ENCODE data around the gene EIF3K. TPM values are rescaled to one million over a fixed set of nuclear protein-coding genes. Genes with fewer than 3 reads are reported as not detected.

EIF3K gene
- total RNA-seq, 2 donors from 2014 or later: 303 to 334 TPM

- H3K27ac Mint-ChIP-seq: no peak overlapping the region
- no peak overlapping the region for H3K4me3 Mint-ChIP-seq
- no peaks in the 10 kb centered on the region for H3K36me3 Mint-ChIP-seq (ENCODE audit: low read depth)
- no peak for DNase-seq
- H3K27me3 ChIP-seq (ENCODE audit: control insufficient read depth, insufficient read depth, low read length, poor library complexity, severe bottlenecking): no peaks in the 10 kb centered on the region
- no peaks in the 10 kb centered on the region for H3K4me1 ChIP-seq (ENCODE audit: control insufficient read depth, insufficient read depth, low read length)
- no peaks in the 10 kb centered on the region for H3K9me3 Mint-ChIP-seq
- no peak overlapping the region for H3K4me3 ChIP-seq (ENCODE audit: low read length)
- no peak for TF ChIP-seq CTCF (conservative IDR thresholded peaks at IDR 0.05)
- peaks cover 12% of the 10 kb centered on the region for H3K4me1 Mint-ChIP-seq
- no peak overlapping the region for H3K27ac ChIP-seq (ENCODE audit: low read depth, low read length)
- WGBS, 2 experiments (ENCODE audit: insufficient coverage in 1 of 2, insufficient read length in 1 of 2): 87 to 90% methylated on average over 2 to 3 of the region's 3 CpGs
- H3K36me3 ChIP-seq (ENCODE audit: control insufficient read depth, insufficient read depth, low read length): no peaks in the 10 kb centered on the region
- H3K9me3 ChIP-seq (ENCODE audit: control insufficient read depth, low read length): no peaks in the 10 kb centered on the region
- H3K27me3 Mint-ChIP-seq (ENCODE audit: insufficient read depth): no peaks in the 10 kb centered on the region
- no peak overlapping the region for H3K9ac ChIP-seq (ENCODE audit: extremely low read depth, low read length, poor library complexity, severe bottlenecking)
These were observed 4.7 kb upstream of the EIF3K start for GRCh38 chr19:38614289-38614688.

- 79 to 85% methylated on average over 7 of the region's 7 CpGs for WGBS, 2 experiments (ENCODE audit: insufficient coverage in 1 of 2, insufficient read length in 1 of 2)
- H3K4me3 Mint-ChIP-seq: no peak overlapping the region
- H3K27me3 ChIP-seq (ENCODE audit: control insufficient read depth, insufficient read depth, low read length, poor library complexity, severe bottlenecking): no peaks in the 10 kb centered on the region
These were observed 3.9 kb upstream of the EIF3K start for GRCh38 chr19:38615007-38615581.

GRCh38 chr19:38616265-38616664 is 2.7 kb upstream of the EIF3K start:
- no peak overlapping the region for H3K27ac Mint-ChIP-seq
- no peak overlapping the region for H3K27ac ChIP-seq (ENCODE audit: low read depth, low read length)
- no peak overlapping the region for H3K4me3 ChIP-seq (ENCODE audit: low read length)
- peaks cover 16% of the 10 kb centered on the region for H3K4me1 Mint-ChIP-seq
- H3K36me3 ChIP-seq (ENCODE audit: control insufficient read depth, insufficient read depth, low read length): peaks cover 11% of the 10 kb centered on the region
- no peak for DNase-seq
- no peak for TF ChIP-seq CTCF (conservative IDR thresholded peaks at IDR 0.05)
- no peaks in the 10 kb centered on the region for H3K9me3 ChIP-seq (ENCODE audit: control insufficient read depth, low read length)
- H3K27me3 Mint-ChIP-seq (ENCODE audit: insufficient read depth): no peaks in the 10 kb centered on the region
- no peak overlapping the region for H3K9ac ChIP-seq (ENCODE audit: extremely low read depth, low read length, poor library complexity, severe bottlenecking)
- H3K9me3 Mint-ChIP-seq: no peaks in the 10 kb centered on the region
- WGBS, 2 experiments (ENCODE audit: insufficient coverage in 1 of 2, insufficient read length in 1 of 2): 90 to 99% methylated on average over 6 of the region's 6 CpGs
- peaks cover 3% of the 10 kb centered on the region for H3K4me1 ChIP-seq (ENCODE audit: control insufficient read depth, insufficient read depth, low read length)
- H3K27me3 ChIP-seq (ENCODE audit: control insufficient read depth, insufficient read depth, low read length, poor library complexity, severe bottlenecking): no peaks in the 10 kb centered on the region
- H3K4me3 Mint-ChIP-seq: no peak overlapping the region
- peaks cover 5% of the 10 kb centered on the region for H3K36me3 Mint-ChIP-seq (ENCODE audit: low read depth)

More at GRCh38 chr19:38615007-38615581, 3.9 kb upstream of the EIF3K start:
- peaks cover under 1% of the 10 kb centered on the region for H3K4me1 ChIP-seq (ENCODE audit: control insufficient read depth, insufficient read depth, low read length)
- peaks cover 16% of the 10 kb centered on the region for H3K4me1 Mint-ChIP-seq
- H3K9me3 Mint-ChIP-seq: no peaks in the 10 kb centered on the region
- no peak overlapping the region for H3K27ac Mint-ChIP-seq
- DNase-seq: no peak
- no peaks in the 10 kb centered on the region for H3K36me3 Mint-ChIP-seq (ENCODE audit: low read depth)
- H3K27ac ChIP-seq (ENCODE audit: low read depth, low read length): no peak overlapping the region
- H3K27me3 Mint-ChIP-seq (ENCODE audit: insufficient read depth): no peaks in the 10 kb centered on the region
- H3K4me3 ChIP-seq (ENCODE audit: low read length): no peak overlapping the region
- no peak overlapping the region for H3K9ac ChIP-seq (ENCODE audit: extremely low read depth, low read length, poor library complexity, severe bottlenecking)
- H3K9me3 ChIP-seq (ENCODE audit: control insufficient read depth, low read length): no peaks in the 10 kb centered on the region
- TF ChIP-seq CTCF (conservative IDR thresholded peaks at IDR 0.05): no peak
- H3K36me3 ChIP-seq (ENCODE audit: control insufficient read depth, insufficient read depth, low read length): no peaks in the 10 kb centered on the region
